ENCODE data around the gene CFI. TPM values are rescaled to one million over a fixed set of nuclear protein-coding genes. Genes with fewer than 3 reads are reported as not detected.

Gene CFI
- total and polyA plus RNA-seq, 9 of the 15 experiments (the other 6 are each of a cell fraction or from before 2014, with no cell fraction given), result 0.30 to 8.4 (median 0.95) TPM

DNA sequence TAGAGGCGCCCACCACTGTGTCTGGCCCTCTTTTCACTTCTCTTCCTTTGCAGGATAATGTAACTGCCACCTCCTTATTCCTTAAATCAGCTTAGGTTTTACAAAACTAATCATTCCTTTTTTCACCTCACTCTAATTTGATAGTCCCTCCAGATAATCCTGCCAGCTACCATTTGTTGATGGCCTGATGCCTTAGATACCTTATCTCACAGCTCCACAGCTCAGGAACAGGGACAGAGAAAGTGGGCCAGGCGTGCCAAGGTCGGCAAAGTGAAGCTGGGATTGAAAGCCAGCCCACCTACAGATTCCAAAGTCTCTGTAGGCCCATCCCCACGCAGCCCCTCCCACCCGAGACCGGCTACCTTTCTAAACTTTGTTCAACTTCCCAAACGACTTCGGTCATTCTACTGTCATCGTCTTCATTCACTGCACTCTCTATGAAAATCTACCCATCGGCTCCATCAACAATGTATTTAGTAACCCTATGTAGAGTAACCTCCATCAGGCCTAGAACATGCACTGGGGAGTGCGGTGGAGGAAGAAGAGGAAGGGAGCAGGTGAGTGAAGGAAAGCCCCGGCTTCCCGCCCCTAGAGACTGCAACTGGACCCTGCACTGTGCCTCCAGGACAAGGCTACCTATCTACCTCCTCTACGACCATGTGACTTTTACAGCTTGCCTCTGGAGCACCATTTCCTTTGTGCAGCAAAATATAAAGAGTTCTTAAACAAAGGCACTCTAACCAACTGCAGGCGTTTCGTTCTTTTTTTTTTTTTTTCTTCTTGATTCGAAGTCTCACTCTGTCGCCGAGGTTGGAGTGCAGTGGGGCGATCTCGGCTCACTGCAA lies 100.0 kb downstream of the CFI start:
- H3K9ac ChIP-seq (ENCODE audit: insufficient read depth in 1 of 2, low read depth in 2 of 2, low read length in 2 of 2), result peak overlapping the region; percentile 86 to 94
- peak overlapping the region; percentile 85 for H3K4me2 ChIP-seq (ENCODE audit: insufficient read depth, low read length)
- no peaks in the 10 kb centered on the region; the same call in 1 of the 2 replicates for H4K20me1 ChIP-seq (replicated peaks; ENCODE audit: control insufficient read depth, insufficient read depth, low read length)
- no peaks in the 10 kb centered on the region for H3K9me3 ChIP-seq (replicated peaks; ENCODE audit: control insufficient read depth, insufficient read depth, low read depth, low read length)
- H3K27ac ChIP-seq (ENCODE audit: extremely low read depth, low read depth, low read length), result peak overlapping the region; percentile 82
- ChIA-PET CTCF (ENCODE audit: low intra/inter-chr PET ratio) (interaction anchor here (1.9 kb wide), 1 partner anchor 125 kb away, joined by 7 read pairs; no protein-coding TSS in a partner anchor), POLR2A (interaction anchor here (0.7 to 1.1 kb wide), 4 partner anchors 8 to 306 kb away, joined by 3 read pairs; no protein-coding TSS in a partner anchor)
- TSS peak; percentile 39 for BruUV-seq (replicated peaks)
- H3K79me2 ChIP-seq (ENCODE audit: control insufficient read depth, insufficient read depth, low read length), result peaks cover 34% of the 10 kb centered on the region
- in situ Hi-C loops (cut with MboI), result no loop called here
- WGBS (ENCODE audit: insufficient coverage, low coverage, missing lambda C conversion rate), result 19% methylated on average over 17 of the region's 21 CpGs
- peak overlapping the region; percentile 91 for H2AFZ ChIP-seq (ENCODE audit: low read depth, low read length)
- H3K9me1 ChIP-seq (ENCODE audit: control insufficient read depth, insufficient read depth, low read length), result no peaks in the 10 kb centered on the region
- no peaks in the 10 kb centered on the region for H3K27me3 ChIP-seq (ENCODE audit: control insufficient read depth in 2 of 2, insufficient read depth in 2 of 2, low read length in 2 of 2)
- peaks cover 29% of the 10 kb centered on the region for H3K36me3 ChIP-seq (ENCODE audit: control insufficient read depth, insufficient read depth, low read length)
- peak overlapping the region; percentile 80 for H3K4me3 ChIP-seq
- DNase-seq (ENCODE audit: extremely low read depth in 1 of 4, low spot score in 3 of 4), result peak; percentile 24 to 45 (median 30)
- intact Hi-C loops (cut with micrococcal nuclease), result loop anchor here (2.0 to 10.0 kb wide), 3 partner anchors 27 to 273 kb away; partner anchors contain the start of gene GAR1
- peaks cover 22 to 24% of the 10 kb centered on the region in 2 experiments for H3K4me1 ChIP-seq (replicated peaks in 1 of 2; ENCODE audit: control insufficient read depth in 2 of 2, insufficient read depth in 2 of 2, low read length in 2 of 2)
- no peak for FAIRE-seq
- peak; percentile 48 for ATAC-seq
- TF ChIP-seq UBTF (IDR thresholded peaks at IDR 0.05; ENCODE audit: borderline replicate concordance in 1 of 2, low read depth in 2 of 2, low read length in 2 of 2) (no peak), NR2C2 (CRISPR knock-in tag; IDR thresholded peaks at IDR 0.05) (no peak), NR2C2 (tag; IDR thresholded peaks at IDR 0.05) (no peak), EP300 (IDR thresholded peaks at IDR 0.05; ENCODE audit: low read length) (peak; percentile 10; the same call in 1 of the 2 replicates), NBN (IDR thresholded peaks at IDR 0.05; ENCODE audit: low read depth) (no peak), ZNF124 (CRISPR knock-in tag; IDR thresholded peaks at IDR 0.05) (no peak), TRIM28 (IDR thresholded peaks at IDR 0.05) (no peak), BHLHE40 (IDR thresholded peaks at IDR 0.05; ENCODE audit: low read length) (0 out of 2 replicates have a peak, but pooled peaks have one; percentile 39), E2F6 (IDR thresholded peaks at IDR 0.05; ENCODE audit: borderline replicate concordance in 1 of 2, extremely low read depth in 1 of 2, insufficient read depth in 1 of 2, insufficient read length in 1 of 2, low read depth in 1 of 2, low read length in 1 of 2, poor library complexity in 1 of 2, severe bottlenecking in 1 of 2) (peak in 1 of 2 experiments; percentile 46), RCOR1 (IDR thresholded peaks at IDR 0.05; ENCODE audit: borderline replicate concordance in 1 of 2, low read depth in 2 of 2, low read length in 2 of 2) (peak in 1 of 2 experiments; percentile 50; a peak in 1 of 4 replicates), DPF2 (IDR thresholded peaks at IDR 0.05) (peak; percentile 45; the same call in 1 of the 2 replicates), TAL1 (IDR thresholded peaks at IDR 0.05) (peak; percentile 58), CBFA2T3 (IDR thresholded peaks at IDR 0.05) (peak; percentile 74)
- TF ChIP-seq, protein P1, sequence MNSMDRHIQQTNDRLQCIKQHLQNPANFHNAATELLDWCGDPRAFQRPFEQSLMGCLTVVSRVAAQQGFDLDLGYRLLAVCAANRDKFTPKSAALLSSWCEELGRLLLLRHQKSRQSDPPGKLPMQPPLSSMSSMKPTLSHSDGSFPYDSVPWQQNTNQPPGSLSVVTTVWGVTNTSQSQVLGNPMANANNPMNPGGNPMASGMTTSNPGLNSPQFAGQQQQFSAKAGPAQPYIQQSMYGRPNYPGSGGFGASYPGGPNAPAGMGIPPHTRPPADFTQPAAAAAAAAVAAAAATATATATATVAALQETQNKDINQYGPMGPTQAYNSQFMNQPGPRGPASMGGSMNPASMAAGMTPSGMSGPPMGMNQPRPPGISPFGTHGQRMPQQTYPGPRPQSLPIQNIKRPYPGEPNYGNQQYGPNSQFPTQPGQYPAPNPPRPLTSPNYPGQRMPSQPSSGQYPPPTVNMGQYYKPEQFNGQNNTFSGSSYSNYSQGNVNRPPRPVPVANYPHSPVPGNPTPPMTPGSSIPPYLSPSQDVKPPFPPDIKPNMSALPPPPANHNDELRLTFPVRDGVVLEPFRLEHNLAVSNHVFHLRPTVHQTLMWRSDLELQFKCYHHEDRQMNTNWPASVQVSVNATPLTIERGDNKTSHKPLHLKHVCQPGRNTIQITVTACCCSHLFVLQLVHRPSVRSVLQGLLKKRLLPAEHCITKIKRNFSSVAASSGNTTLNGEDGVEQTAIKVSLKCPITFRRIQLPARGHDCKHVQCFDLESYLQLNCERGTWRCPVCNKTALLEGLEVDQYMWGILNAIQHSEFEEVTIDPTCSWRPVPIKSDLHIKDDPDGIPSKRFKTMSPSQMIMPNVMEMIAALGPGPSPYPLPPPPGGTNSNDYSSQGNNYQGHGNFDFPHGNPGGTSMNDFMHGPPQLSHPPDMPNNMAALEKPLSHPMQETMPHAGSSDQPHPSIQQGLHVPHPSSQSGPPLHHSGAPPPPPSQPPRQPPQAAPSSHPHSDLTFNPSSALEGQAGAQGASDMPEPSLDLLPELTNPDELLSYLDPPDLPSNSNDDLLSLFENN (IDR thresholded peaks at IDR 0.05; ENCODE audit: low read depth in 2 of 2, low read length in 2 of 2), result 0 out of 4 replicates have a peak, but pooled peaks of 1 of the 2 experiments have one; percentile 28

Measured in K562 (cell line).